ENCODE results near the gene USP3. TPM values are rescaled to one million over a fixed set of nuclear protein-coding genes. Genes with fewer than 3 reads are reported as not detected.
A peak's percentile ranks its signal among the peaks of the same experiment; 100 is the strongest.

Gene USP3
- total RNA-seq, 1 donor from 2014 or later, result 57.3 TPM

- no peak overlapping the region for H3K27ac Mint-ChIP-seq
Observed at GRCh38 chr15:63490345-63491034, 13.9 kb upstream of the USP3 start.

GRCh38 chr15:63491116-63491827 is 13.1 kb upstream of the USP3 start:
- H3K4me1 Mint-ChIP-seq (ENCODE audit: unreplicated experiment), result peaks cover 13% of the 10 kb centered on the region
- no peaks in the 10 kb centered on the region for H3K9me3 Mint-ChIP-seq
- no peak overlapping the region for H3K4me3 Mint-ChIP-seq
- H3K36me3 Mint-ChIP-seq, result no peaks in the 10 kb centered on the region
- TF ChIP-seq CTCF (conservative IDR thresholded peaks at IDR 0.05), result no peak
- H3K27ac Mint-ChIP-seq, result no peak overlapping the region
- DNase-seq (ENCODE audit: extremely low spot score, unreplicated experiment), result peak; percentile 10
- peaks cover 22% of the 10 kb centered on the region for H3K27me3 Mint-ChIP-seq

More at GRCh38 chr15:63490345-63491034, 13.9 kb upstream of the USP3 start:
- no peak overlapping the region for H3K4me3 Mint-ChIP-seq
- H3K9me3 Mint-ChIP-seq, result no peaks in the 10 kb centered on the region
- DNase-seq (ENCODE audit: extremely low spot score, unreplicated experiment), result no peak
- TF ChIP-seq CTCF (conservative IDR thresholded peaks at IDR 0.05), result no peak
- peaks cover 15% of the 10 kb centered on the region for H3K27me3 Mint-ChIP-seq
- no peaks in the 10 kb centered on the region for H3K36me3 Mint-ChIP-seq
- peaks cover 7% of the 10 kb centered on the region for H3K4me1 Mint-ChIP-seq (ENCODE audit: unreplicated experiment)

GRCh38 chr15:63491979-63492378 is 12.4 kb upstream of the USP3 start:
- Mint-ChIP-seq H3K4me1 (ENCODE audit: unreplicated experiment) (peaks cover 19% of the 10 kb centered on the region), H3K4me3 (no peak overlapping the region), H3K27me3 (peaks cover 29% of the 10 kb centered on the region), H3K27ac (no peak overlapping the region), H3K36me3 (no peaks in the 10 kb centered on the region), H3K9me3 (no peaks in the 10 kb centered on the region)
- TF ChIP-seq CTCF (conservative IDR thresholded peaks at IDR 0.05), result no peak
- DNase-seq (ENCODE audit: extremely low spot score, unreplicated experiment), result no peak

GRCh38 chr15:63492541-63493077 is 11.8 kb upstream of the USP3 start:
- no peaks in the 10 kb centered on the region for H3K9me3 Mint-ChIP-seq
- DNase-seq (ENCODE audit: extremely low spot score, unreplicated experiment), result no peak
- no peak for TF ChIP-seq CTCF (conservative IDR thresholded peaks at IDR 0.05)
- peaks cover 27% of the 10 kb centered on the region for H3K27me3 Mint-ChIP-seq
- H3K27ac Mint-ChIP-seq, result no peak overlapping the region
- H3K4me3 Mint-ChIP-seq, result no peak overlapping the region
- H3K36me3 Mint-ChIP-seq, result no peaks in the 10 kb centered on the region
- peaks cover 16% of the 10 kb centered on the region for H3K4me1 Mint-ChIP-seq (ENCODE audit: unreplicated experiment)

- H3K27ac Mint-ChIP-seq, result no peak overlapping the region
- no peak for DNase-seq (ENCODE audit: extremely low spot score, unreplicated experiment)
- no peaks in the 10 kb centered on the region for H3K9me3 Mint-ChIP-seq
- H3K27me3 Mint-ChIP-seq, result peaks cover 27% of the 10 kb centered on the region
- no peaks in the 10 kb centered on the region for H3K36me3 Mint-ChIP-seq
- H3K4me3 Mint-ChIP-seq, result no peak overlapping the region
- peaks cover 16% of the 10 kb centered on the region for H3K4me1 Mint-ChIP-seq (ENCODE audit: unreplicated experiment)
- no peak for TF ChIP-seq CTCF (conservative IDR thresholded peaks at IDR 0.05)
Observed at GRCh38 chr15:63493436-63493835, 11.0 kb upstream of the USP3 start.
